Measurements from ENCODE around the gene CRELD2. TPM values are rescaled to one million over a fixed set of nuclear protein-coding genes. Genes with fewer than 3 reads are reported as not detected.

Gene CRELD2
- polyA plus RNA-seq, 3 donors, result 20.3 to 33.2 (median 27.6) TPM

DNA sequence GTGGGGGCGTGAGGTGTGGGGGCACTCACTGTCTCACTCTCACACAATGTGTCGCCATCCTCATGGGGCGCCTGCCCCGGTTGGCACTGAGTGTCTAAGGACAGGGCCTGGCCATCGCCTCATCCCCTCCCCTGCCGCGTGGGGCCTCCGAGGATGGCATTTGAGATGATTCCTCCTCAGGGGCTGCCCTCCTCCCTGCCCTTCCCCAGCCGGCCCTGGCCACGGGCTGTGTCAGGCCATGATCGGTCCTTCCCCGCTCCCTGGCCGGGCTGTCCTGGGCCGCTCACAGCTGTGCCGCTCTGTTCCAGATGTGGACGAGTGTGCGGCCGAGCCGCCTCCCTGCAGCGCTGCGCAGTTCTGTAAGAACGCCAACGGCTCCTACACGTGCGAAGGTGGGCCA, 4.5 kb downstream of the CRELD2 start:
- Histone ChIP-seq H3K4me1 (ENCODE audit: control insufficient read depth in 1 of 2, insufficient read depth in 2 of 2, low read length in 2 of 2) (peaks cover 22 to 25% of the 10 kb centered on the region in 2 donors), H3K79me2 (ENCODE audit: insufficient read depth, low read length) (peaks cover 7% of the 10 kb centered on the region), H3K9me3 (replicated peaks in 1 of 2; ENCODE audit: control insufficient read depth in 1 of 2, insufficient read depth in 1 of 2, low read length in 2 of 2) (no peaks in the 10 kb centered on the region), H3K4me2 (replicated peaks; ENCODE audit: extremely low read depth, low read length, poor library complexity, severe bottlenecking) (no peak overlapping the region), H3K27ac (ENCODE audit: low read depth in 1 of 2, low read length in 2 of 2) (no peak overlapping the region), H4K20me1 (ENCODE audit: insufficient read depth, low read length) (no peaks in the 10 kb centered on the region), H2AFZ (ENCODE audit: insufficient read depth, low read depth, low read length, poor library complexity, severe bottlenecking) (no peak overlapping the region), H3K36me3 (replicated peaks in 1 of 2; ENCODE audit: control insufficient read depth in 1 of 2, insufficient read depth in 2 of 2, low read length in 2 of 2) (peaks cover 2 to 19% of the 10 kb centered on the region in 2 donors), H3K4me3 (replicated peaks in 1 of 3; ENCODE audit: low read depth in 2 of 3, low read length in 3 of 3) (no peak overlapping the region), H3K9ac (ENCODE audit: insufficient read depth, low read length, poor library complexity, severe bottlenecking) (no peak overlapping the region), H3K27me3 (ENCODE audit: control insufficient read depth in 2 of 2, insufficient read depth in 2 of 2, low read length in 2 of 2) (no peaks in the 10 kb centered on the region)
- Mint-ChIP-seq H3K36me3 (peaks cover 32 to 45% of the 10 kb centered on the region in 2 donors), H3K4me1 (peaks cover 24% of the 10 kb centered on the region), H3K9me3 (no peaks in the 10 kb centered on the region), H3K27me3 (ENCODE audit: low read depth in 3 of 3) (peaks cover 1 to 6% (median 2%) of the 10 kb centered on the region in 3 donors), H3K27ac (peak overlapping the region in 1 of 7 donors; percentile 41), H3K4me3 (no peak overlapping the region)
- WGBS (ENCODE audit: insufficient coverage), result 94% methylated on average over 18 of the region's 25 CpGs
- DNase-seq, result no peak
- TF ChIP-seq, protein P1, sequence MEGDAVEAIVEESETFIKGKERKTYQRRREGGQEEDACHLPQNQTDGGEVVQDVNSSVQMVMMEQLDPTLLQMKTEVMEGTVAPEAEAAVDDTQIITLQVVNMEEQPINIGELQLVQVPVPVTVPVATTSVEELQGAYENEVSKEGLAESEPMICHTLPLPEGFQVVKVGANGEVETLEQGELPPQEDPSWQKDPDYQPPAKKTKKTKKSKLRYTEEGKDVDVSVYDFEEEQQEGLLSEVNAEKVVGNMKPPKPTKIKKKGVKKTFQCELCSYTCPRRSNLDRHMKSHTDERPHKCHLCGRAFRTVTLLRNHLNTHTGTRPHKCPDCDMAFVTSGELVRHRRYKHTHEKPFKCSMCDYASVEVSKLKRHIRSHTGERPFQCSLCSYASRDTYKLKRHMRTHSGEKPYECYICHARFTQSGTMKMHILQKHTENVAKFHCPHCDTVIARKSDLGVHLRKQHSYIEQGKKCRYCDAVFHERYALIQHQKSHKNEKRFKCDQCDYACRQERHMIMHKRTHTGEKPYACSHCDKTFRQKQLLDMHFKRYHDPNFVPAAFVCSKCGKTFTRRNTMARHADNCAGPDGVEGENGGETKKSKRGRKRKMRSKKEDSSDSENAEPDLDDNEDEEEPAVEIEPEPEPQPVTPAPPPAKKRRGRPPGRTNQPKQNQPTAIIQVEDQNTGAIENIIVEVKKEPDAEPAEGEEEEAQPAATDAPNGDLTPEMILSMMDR (IDR thresholded peaks at IDR 0.05), result no peak
- intact Hi-C loops (cut with micrococcal nuclease), result loop anchor here in 1 of 2 donors (10.0 kb wide), 1 partner anchor 282 kb away; the partner anchor contains the start of gene SELENOO

DNA sequence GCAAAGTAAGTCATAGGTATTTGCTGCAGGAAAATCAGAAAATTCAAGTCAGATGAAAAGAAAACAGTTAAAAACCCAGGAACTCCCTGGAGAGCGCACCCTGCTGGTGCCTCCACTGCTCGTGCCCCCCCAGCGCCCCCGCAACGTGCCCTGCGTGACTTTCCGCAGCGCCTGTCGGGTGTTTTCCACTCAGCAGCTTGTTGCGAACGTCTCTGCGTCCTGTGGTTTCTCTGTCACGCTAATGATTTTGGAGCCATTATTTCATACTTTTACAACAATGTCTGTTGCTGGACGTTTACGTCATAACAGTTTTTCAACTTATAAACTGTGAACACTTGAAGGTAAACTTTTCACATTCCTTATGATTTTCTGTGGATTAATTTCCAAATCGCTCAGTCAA, 5.0 kb downstream of the CRELD2 start:
- DNase-seq, result no peak
- no peak overlapping the region for H2AFZ ChIP-seq (ENCODE audit: insufficient read depth, low read depth, low read length, poor library complexity, severe bottlenecking)
- H3K9me3 ChIP-seq (replicated peaks in 1 of 2; ENCODE audit: control insufficient read depth in 1 of 2, insufficient read depth in 1 of 2, low read length in 2 of 2), result no peaks in the 10 kb centered on the region
- H3K79me2 ChIP-seq (ENCODE audit: insufficient read depth, low read length), result peaks cover 6% of the 10 kb centered on the region
- H3K4me1 ChIP-seq (ENCODE audit: control insufficient read depth in 1 of 2, insufficient read depth in 2 of 2, low read length in 2 of 2), result peaks cover 22 to 24% of the 10 kb centered on the region in 2 donors
- no peak overlapping the region for H3K4me2 ChIP-seq (replicated peaks; ENCODE audit: extremely low read depth, low read length, poor library complexity, severe bottlenecking)
- H3K9ac ChIP-seq (ENCODE audit: insufficient read depth, low read length, poor library complexity, severe bottlenecking), result no peak overlapping the region
- H3K4me3 ChIP-seq (replicated peaks in 1 of 3; ENCODE audit: low read depth in 2 of 3, low read length in 3 of 3), result no peak overlapping the region
- no peaks in the 10 kb centered on the region for H3K9me3 Mint-ChIP-seq
- H3K36me3 Mint-ChIP-seq, result peaks cover 32 to 45% of the 10 kb centered on the region in 2 donors
- H3K27me3 ChIP-seq (ENCODE audit: control insufficient read depth in 2 of 2, insufficient read depth in 2 of 2, low read length in 2 of 2), result no peaks in the 10 kb centered on the region
- WGBS (ENCODE audit: insufficient coverage), result 68% methylated on average over 14 of the region's 16 CpGs
- TF ChIP-seq, protein P1 (IDR thresholded peaks at IDR 0.05), result no peak
- intact Hi-C loops (cut with micrococcal nuclease), result loop anchor here in 1 of 2 donors (10.0 kb wide), 1 partner anchor 281 kb away; the partner anchor contains the start of gene SELENOO
- no peak overlapping the region for H3K27ac Mint-ChIP-seq
- H3K27ac ChIP-seq (ENCODE audit: low read depth in 1 of 2, low read length in 2 of 2), result no peak overlapping the region
- H3K27me3 Mint-ChIP-seq (ENCODE audit: low read depth in 3 of 3), result peaks cover 2 to 6% (median 3%) of the 10 kb centered on the region in 3 donors
- H3K4me1 Mint-ChIP-seq, result peaks cover 24% of the 10 kb centered on the region
- peaks cover 2 to 19% of the 10 kb centered on the region in 2 donors for H3K36me3 ChIP-seq (replicated peaks in 1 of 2; ENCODE audit: control insufficient read depth in 1 of 2, insufficient read depth in 2 of 2, low read length in 2 of 2)
- no peaks in the 10 kb centered on the region for H4K20me1 ChIP-seq (ENCODE audit: insufficient read depth, low read length)
- H3K4me3 Mint-ChIP-seq, result no peak overlapping the region

Data from CD14-positive monocyte (primary cell).